PFSK-1 (cell line): ENCODE data around the gene HSD3B2.

Source experiments
- FOXP2 ChIP-seq: optimal IDR thresholded peaks from 2 replicates; pipeline ENCODE3; 2011; ENCODE audit warnings: borderline replicate concordance, control low read depth, inconsistent platforms; ENCODE audit not compliant: insufficient read depth; ENCODE audit errors: extremely low read length, extremely low read depth
- POLR2AphosphoS5 ChIP-seq: IDR thresholded peaks from 2 replicates; pipeline ENCODE4 v1.6.1; 2012; ENCODE audit warnings: low read depth, mild to moderate bottlenecking, control low read depth, low read length, moderate library complexity
- REST ChIP-seq, 2 experiments: IDR thresholded peaks; 2 replicates each; pipeline versions ENCODE4 v1.6.1 to v1.8.0; 2011 to 2012; ENCODE audit warnings: low read depth in 2 of 2, low read length in 2 of 2, control low read depth in 1 of 2, inconsistent platforms in 1 of 2, mild to moderate bottlenecking in 1 of 2, moderate library complexity in 1 of 2; ENCODE audit not compliant: insufficient read depth in 1 of 2
- SIN3A ChIP-seq: IDR thresholded peaks from 2 replicates; pipeline ENCODE4 v1.6.1; 2012; ENCODE audit warnings: mild to moderate bottlenecking, low read length, moderate library complexity, borderline replicate concordance; ENCODE audit not compliant: insufficient read depth
- TAF1 ChIP-seq: IDR thresholded peaks from 2 replicates; pipeline ENCODE4 v1.6.1; 2012; ENCODE audit warnings: low read length, control low read depth, borderline replicate concordance; ENCODE audit not compliant: insufficient read depth

Gene HSD3B2

GRCh38 chr1:119396982-119397381, 18.0 kb upstream of the HSD3B2 start:
- no peak for TF ChIP-seq POLR2AphosphoS5
- no peak for TF ChIP-seq FOXP2
- no peak for TF ChIP-seq TAF1
- TF ChIP-seq SIN3A: no peak
- no peak for TF ChIP-seq REST (IDR thresholded peaks at IDR 0.05; ENCODE audit: insufficient read depth in 1 of 2, low read depth in 2 of 2, low read length in 2 of 2)

- TF ChIP-seq TAF1 (no peak), SIN3A (no peak), FOXP2 (no peak), POLR2AphosphoS5 (no peak), REST (IDR thresholded peaks at IDR 0.05; ENCODE audit: insufficient read depth in 1 of 2, low read depth in 2 of 2, low read length in 2 of 2) (no peak)
These were observed 17.0 kb upstream of the HSD3B2 start for GRCh38 chr1:119397986-119398385.

GRCh38 chr1:119404736-119405135, 10.2 kb upstream of the HSD3B2 start:
- TF ChIP-seq TAF1 (no peak), POLR2AphosphoS5 (no peak), REST (IDR thresholded peaks at IDR 0.05; ENCODE audit: insufficient read depth in 1 of 2, low read depth in 2 of 2, low read length in 2 of 2) (no peak)

- TF ChIP-seq SIN3A (no peak), POLR2AphosphoS5 (no peak), FOXP2 (no peak)
These were observed 5.2 kb upstream of the HSD3B2 start for GRCh38 chr1:119409731-119410130.

- TF ChIP-seq SIN3A (no peak), REST (IDR thresholded peaks at IDR 0.05; ENCODE audit: insufficient read depth in 1 of 2, low read depth in 2 of 2, low read length in 2 of 2) (no peak), FOXP2 (no peak), TAF1 (no peak), POLR2AphosphoS5 (no peak)
These were observed 4.0 kb upstream of the HSD3B2 start for GRCh38 chr1:119410961-119411360.
